Right lobe of liver (tissue), 6 donors: ENCODE measurements around the gene IL2RA. TPM values are rescaled to one million over a fixed set of nuclear protein-coding genes. Genes with fewer than 3 reads are reported as not detected.
A peak's percentile ranks its signal among the peaks of the same experiment; 100 is the strongest.

Experiments used
- ATAC-seq, 4 donors: fragments of 200-7000 bp; cut with Tn5 transposase; one replicate each; pipeline ENCODE4 v1.9.1; 2020; ENCODE audit warnings: mild to moderate bottlenecking in 4 of 4, moderate library complexity in 4 of 4
- DNase-seq, 3 donors: peaks; one replicate each; pipeline ENCODE4 v3.0.0-alpha.2; 2020
- H3K27ac ChIP-seq, 3 donors: fragments of 200-600 bp; one replicate each; pipeline ENCODE4 v1.8.0; 2022
- H3K27me3 ChIP-seq, 2 donors: fragments of 200-600 bp; one replicate each; pipeline ENCODE4 v1.8.0; 2022
- H3K36me3 ChIP-seq, 4 donors: fragments of 200-600 bp; sonication (generic) in 1 of 4; one replicate each; pipeline versions ENCODE4 v1.5.1 to v1.8.0; 2017 to 2022; ENCODE audit warnings: control low read depth in 1 of 4
- H3K4me1 ChIP-seq, 4 donors: fragments of 200-600 bp; sonication (generic) in 1 of 4; one replicate each; pipeline versions ENCODE4 v1.5.1 to v1.8.0; 2017 to 2022; ENCODE audit warnings: control low read depth in 1 of 4
- H3K4me3 ChIP-seq, 3 donors: fragments of 200-600 bp; one replicate each; pipeline ENCODE4 v1.8.0; 2022
- H3K9me3 ChIP-seq, 4 donors: fragments of 200-600 bp; sonication (generic) in 1 of 4; one replicate each; pipeline versions ENCODE4 v1.5.1 to v1.8.0; 2017 to 2022; ENCODE audit warnings: control low read depth in 1 of 4
- CTCF ChIP-seq, 4 donors: fragments of 200-600 bp in 3 of 4; fragments of 450-650 bp in 1 of 4; IDR thresholded peaks; one replicate each; pipeline versions ENCODE4 v1.5.1 to v1.8.0; 2016 to 2022; ENCODE audit warnings: antibody characterized with exemption in 4 of 4, mild to moderate bottlenecking in 2 of 4
- POLR2A ChIP-seq: fragments of 450-650 bp; IDR thresholded peaks from one replicate; pipeline ENCODE4 v1.6.1; 2017; ENCODE audit warnings: antibody characterized with exemption, mild to moderate bottlenecking
- WGBS: methylation state at CpG from one replicate; pipeline ENCODE4 v1.1.6; 2018; ENCODE audit warnings: low coverage, low lambda C conversion rate; ENCODE audit not compliant: insufficient coverage; ENCODE audit errors: missing lambda C conversion rate; 5-methylcytosine and 5-hydroxymethylcytosine counted together
- intact Hi-C, 2 donors: fragments of 100-400 bp; cut with DNase I; formaldehyde crosslinking; loops; one replicate each; pipeline versions ENCODE4 v1.11.2 to v1.14.1; 2022
- total RNA-seq, 6 experiments: library from RNA; depleted of rRNA in 2 of 6; stranded (reverse); fragments of >200 nt in 2 of 6; fragmentation: NEBNext Ultra II Directional in 3 of 6; extraction: Animal tissue kit (Norgen Biotek cat#: 25700) in 3 of 6; gene quantifications; one replicate each; pipeline versions ENCODE4 v1.1.0 to v1.2.4, GENCODE V29; 2016 to 2023
- donor health status: DM: no; HTN: yes; CAD: no.
- donor health status: DM: no; HTN: no; CAD: no.
- donor health status: DM: no; HTN: no; CAD: no.
- donor health status: DM: no; HTN: yes; CAD: no.
- donor health status: DM: no; HTN: yes; CAD: no.

The IL2RA gene
- total RNA-seq, 6 experiments from 2014 or later: 0.22 to 3.1 (median 0.97) TPM; not detected in 2

GRCh38 chr10:6056411-6057135, 5.6 kb downstream of the IL2RA start:
- ATAC-seq (no peak), DNase-seq (peak in 1 of 3 donors; percentile 15)
- H3K36me3 ChIP-seq: no peaks in the 10 kb centered on the region
- H3K4me3 ChIP-seq: no peak overlapping the region
- no peak overlapping the region for H3K27ac ChIP-seq
- no peaks in the 10 kb centered on the region for H3K27me3 ChIP-seq
- H3K4me1 ChIP-seq: peaks cover 0 to 16% (median 6%) of the 10 kb centered on the region in 4 donors
- H3K9me3 ChIP-seq: no peaks in the 10 kb centered on the region
- intact Hi-C loops: no loop called here
- WGBS: 100% methylated on average over 4 of the region's 5 CpGs
- TF ChIP-seq CTCF (IDR thresholded peaks at IDR 0.05) (no peak), POLR2A (no peak)

GRCh38 chr10:6055929-6056328, 6.2 kb downstream of the IL2RA start:
- Histone ChIP-seq H3K36me3 (no peaks in the 10 kb centered on the region), H3K27me3 (no peaks in the 10 kb centered on the region), H3K4me3 (no peak overlapping the region), H3K9me3 (no peaks in the 10 kb centered on the region), H3K4me1 (peaks cover 0 to 18% (median 8%) of the 10 kb centered on the region in 4 donors), H3K27ac (no peak overlapping the region)
- TF ChIP-seq CTCF (IDR thresholded peaks at IDR 0.05): no peak
- no peak for TF ChIP-seq POLR2A
- 87% methylated on average over 4 of the region's 4 CpGs for WGBS
- intact Hi-C loops: no loop called here
- ATAC-seq: no peak
- DNase-seq: no peak

GRCh38 chr10:6054884-6055283, 7.3 kb downstream of the IL2RA start:
- 89% methylated on average over 4 of the region's 5 CpGs for WGBS

GRCh38 chr10:6053816-6054631, 8.1 kb downstream of the IL2RA start:
- peak; percentile 32 for TF ChIP-seq POLR2A
- TF ChIP-seq CTCF (IDR thresholded peaks at IDR 0.05): no peak
- peak overlapping the region in 1 of 3 donors; percentile 4 for H3K4me3 ChIP-seq
- H3K9me3 ChIP-seq: no peaks in the 10 kb centered on the region
- H3K27me3 ChIP-seq: no peaks in the 10 kb centered on the region
- peaks cover 0 to 22% (median 8%) of the 10 kb centered on the region in 4 donors for H3K4me1 ChIP-seq
- peak; percentile 91 to 96 (median 93) for DNase-seq
- ATAC-seq: peak; percentile 72 to 84 (median 78)
- peak overlapping the region; percentile 19 to 78 (median 47) for H3K27ac ChIP-seq
- intact Hi-C loops: no loop called here
- 12% methylated on average over 18 of the region's 18 CpGs for WGBS
- H3K36me3 ChIP-seq: no peaks in the 10 kb centered on the region

More at GRCh38 chr10:6054884-6055283, 7.3 kb downstream of the IL2RA start:
- H3K4me3 ChIP-seq: no peak overlapping the region
- no peaks in the 10 kb centered on the region for H3K36me3 ChIP-seq
- no peak for ATAC-seq
- no peaks in the 10 kb centered on the region for H3K9me3 ChIP-seq
- no peak for DNase-seq
- H3K27me3 ChIP-seq: no peaks in the 10 kb centered on the region
- intact Hi-C loops: no loop called here
- peak overlapping the region in 1 of 3 donors; percentile 78 for H3K27ac ChIP-seq
- TF ChIP-seq CTCF (IDR thresholded peaks at IDR 0.05) (no peak), POLR2A (no peak)
- peaks cover 0 to 22% (median 8%) of the 10 kb centered on the region in 4 donors for H3K4me1 ChIP-seq
